ENCODE data around the gene GMDS.

The GMDS gene

GRCh38 chr6:1577896-1578745 lies 667.3 kb downstream of the GMDS start:
- Mint-ChIP-seq H3K4me1 (no peaks in the 10 kb centered on the region), H3K27ac (no peak overlapping the region), H3K4me3 (no peak overlapping the region), H3K27me3 (peaks cover 11% of the 10 kb centered on the region), H3K9me3 (no peaks in the 10 kb centered on the region), H3K36me3 (ENCODE audit: low read depth) (no peaks in the 10 kb centered on the region)
- no peak for DNase-seq
- ATAC-seq, result no peak

GRCh38 chr6:1577146-1577680 lies 668.2 kb downstream of the GMDS start:
- ATAC-seq, result no peak
- Mint-ChIP-seq H3K27ac (no peak overlapping the region), H3K9me3 (no peaks in the 10 kb centered on the region), H3K36me3 (ENCODE audit: low read depth) (no peaks in the 10 kb centered on the region), H3K27me3 (peaks cover 9% of the 10 kb centered on the region), H3K4me3 (no peak overlapping the region), H3K4me1 (no peaks in the 10 kb centered on the region)
- no peak for DNase-seq

- Mint-ChIP-seq H3K4me3 (no peak overlapping the region), H3K4me1 (no peaks in the 10 kb centered on the region), H3K9me3 (peaks cover under 1% of the 10 kb centered on the region), H3K36me3 (ENCODE audit: low read depth) (no peaks in the 10 kb centered on the region), H3K27ac (no peak overlapping the region), H3K27me3 (peaks cover 8% of the 10 kb centered on the region)
- DNase-seq (no peak), ATAC-seq (no peak)
Observed at GRCh38 chr6:1576711-1577110, 668.7 kb downstream of the GMDS start.

GRCh38 chr6:1576166-1576565 lies 669.2 kb downstream of the GMDS start:
- Mint-ChIP-seq H3K4me1 (no peaks in the 10 kb centered on the region), H3K27ac (no peak overlapping the region), H3K4me3 (no peak overlapping the region), H3K9me3 (peaks cover 6% of the 10 kb centered on the region), H3K36me3 (ENCODE audit: low read depth) (no peaks in the 10 kb centered on the region), H3K27me3 (peaks cover 8% of the 10 kb centered on the region)
- no peak for ATAC-seq
- no peak for DNase-seq

- ATAC-seq (no peak), DNase-seq (no peak)
- peaks cover 8% of the 10 kb centered on the region for H3K27me3 Mint-ChIP-seq
- no peak overlapping the region for H3K4me3 Mint-ChIP-seq
- peaks cover 13% of the 10 kb centered on the region for H3K9me3 Mint-ChIP-seq
- no peak overlapping the region for H3K27ac Mint-ChIP-seq
- no peaks in the 10 kb centered on the region for H3K4me1 Mint-ChIP-seq
- H3K36me3 Mint-ChIP-seq (ENCODE audit: low read depth), result peaks cover 2% of the 10 kb centered on the region
Observed at GRCh38 chr6:1575210-1576041, 670.0 kb downstream of the GMDS start.

- H3K27me3 Mint-ChIP-seq, result peaks cover 8% of the 10 kb centered on the region
- ATAC-seq (no peak), DNase-seq (no peak)
- H3K4me3 Mint-ChIP-seq, result no peak overlapping the region
- peaks cover 2% of the 10 kb centered on the region for H3K36me3 Mint-ChIP-seq (ENCODE audit: low read depth)
- no peaks in the 10 kb centered on the region for H3K4me1 Mint-ChIP-seq
- peaks cover 13% of the 10 kb centered on the region for H3K9me3 Mint-ChIP-seq
- H3K27ac Mint-ChIP-seq, result no peak overlapping the region
Observed at GRCh38 chr6:1574890-1575209, 670.6 kb downstream of the GMDS start.

- H3K4me1 Mint-ChIP-seq, result no peaks in the 10 kb centered on the region
- H3K27ac Mint-ChIP-seq, result no peak overlapping the region
- H3K9me3 Mint-ChIP-seq, result peaks cover 13% of the 10 kb centered on the region
- no peak overlapping the region for H3K4me3 Mint-ChIP-seq
- peaks cover 8% of the 10 kb centered on the region for H3K27me3 Mint-ChIP-seq
- DNase-seq (no peak), ATAC-seq (no peak)
- H3K36me3 Mint-ChIP-seq (ENCODE audit: low read depth), result peaks cover 2% of the 10 kb centered on the region
Observed at GRCh38 chr6:1574083-1574761, 671.2 kb downstream of the GMDS start.

Measured in activated naive CD8-positive, alpha-beta T cell treated with anti-CD3 and anti-CD28 coated beads, Interleukin-2, amount 50 U/mL, for 24 hours (primary cell).